ENCODE data around the gene NEURL1B. TPM values are rescaled to one million over a fixed set of nuclear protein-coding genes. Genes with fewer than 3 reads are reported as not detected.

Gene NEURL1B, protein sequence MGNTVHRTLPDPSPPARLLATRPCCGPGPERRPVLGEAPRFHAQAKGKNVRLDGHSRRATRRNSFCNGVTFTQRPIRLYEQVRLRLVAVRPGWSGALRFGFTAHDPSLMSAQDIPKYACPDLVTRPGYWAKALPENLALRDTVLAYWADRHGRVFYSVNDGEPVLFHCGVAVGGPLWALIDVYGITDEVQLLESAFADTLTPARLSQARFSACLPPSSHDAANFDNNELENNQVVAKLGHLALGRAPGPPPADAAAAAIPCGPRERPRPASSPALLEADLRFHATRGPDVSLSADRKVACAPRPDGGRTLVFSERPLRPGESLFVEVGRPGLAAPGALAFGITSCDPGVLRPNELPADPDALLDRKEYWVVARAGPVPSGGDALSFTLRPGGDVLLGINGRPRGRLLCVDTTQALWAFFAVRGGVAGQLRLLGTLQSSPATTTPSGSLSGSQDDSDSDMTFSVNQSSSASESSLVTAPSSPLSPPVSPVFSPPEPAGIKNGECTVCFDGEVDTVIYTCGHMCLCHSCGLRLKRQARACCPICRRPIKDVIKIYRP
- total RNA-seq, result 1 to 10 TPM; 3.0 to 3.1 TPM

DNA sequence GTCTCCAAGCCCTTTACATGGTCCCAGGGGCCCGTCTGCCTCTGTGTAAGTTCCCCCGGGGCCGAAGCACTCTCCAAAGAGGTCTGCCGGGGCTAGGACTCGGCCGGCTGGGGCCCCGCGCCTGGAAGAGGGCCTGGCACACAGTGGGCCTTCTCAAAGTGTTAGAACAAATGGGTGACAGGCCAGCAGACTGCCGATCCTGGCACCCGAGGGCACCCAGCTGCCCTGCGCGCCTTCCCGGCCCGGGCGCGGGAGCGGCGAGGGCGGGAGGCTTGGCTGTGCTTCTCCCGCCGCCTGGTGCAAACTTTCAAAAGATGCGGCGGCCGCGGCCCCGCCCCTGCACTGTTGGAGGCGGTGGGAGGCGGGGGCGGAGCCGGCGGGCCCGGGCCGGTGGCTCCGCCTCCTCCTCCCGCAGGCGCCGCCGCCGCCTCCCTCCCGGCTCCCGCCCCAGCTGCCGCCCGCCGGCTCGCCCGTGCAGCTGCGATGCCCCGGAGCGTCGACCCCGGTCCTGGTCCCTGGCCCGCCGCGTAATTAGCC is at the start of gene NEURL1B:
NEURL1B (plus strand) TSS at position 442 of the 537 bp plus-strand sequence. CDS start 144 bp downstream, outside the sequence.
- Mint-ChIP-seq H3K36me3 (peaks cover 1% of the 10 kb centered on the region), H3K4me1 (peaks cover 13% of the 10 kb centered on the region), H3K27ac (peak within 1 kb of the TSS; percentile 15), H3K27me3 (peaks cover 49% of the 10 kb centered on the region), H3K4me3 (peak within 1 kb of the TSS; percentile 77), H3K9me3 (no peaks in the 10 kb centered on the region)
- DNase-seq (peak; percentile 83), ATAC-seq (ENCODE audit: low read depth) (peak; percentile 86)
- POLR2A ChIA-PET, result no interaction called here

DNA sequence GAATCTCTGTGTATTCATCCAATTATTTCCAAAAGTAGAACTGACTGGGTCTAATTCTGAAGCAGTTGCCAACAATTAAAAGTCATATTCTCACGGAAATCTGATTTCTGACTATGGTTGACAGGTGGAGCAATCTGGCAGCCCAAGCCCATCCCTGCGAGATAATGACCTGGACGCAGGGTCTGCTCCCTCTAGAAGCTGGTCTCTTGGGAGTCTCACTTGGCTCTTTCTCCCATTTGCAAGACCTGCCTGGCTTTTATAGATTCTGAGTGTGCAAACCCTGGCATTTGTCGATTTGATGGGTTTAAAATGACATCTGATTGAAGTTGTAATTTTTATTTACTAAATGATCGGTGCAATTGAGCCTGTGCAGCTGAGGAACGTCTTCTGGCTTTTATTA is 49.4 kb upstream of the NEURL1B start:
- Mint-ChIP-seq H3K27me3 (peaks cover 3% of the 10 kb centered on the region), H3K27ac (no peak overlapping the region), H3K9me3 (no peaks in the 10 kb centered on the region), H3K4me3 (no peak overlapping the region), H3K36me3 (no peaks in the 10 kb centered on the region), H3K4me1 (no peaks in the 10 kb centered on the region)
- no peak for DNase-seq
- no peak for ATAC-seq (ENCODE audit: low read depth)
- POLR2A ChIA-PET, result no interaction called here

DNA sequence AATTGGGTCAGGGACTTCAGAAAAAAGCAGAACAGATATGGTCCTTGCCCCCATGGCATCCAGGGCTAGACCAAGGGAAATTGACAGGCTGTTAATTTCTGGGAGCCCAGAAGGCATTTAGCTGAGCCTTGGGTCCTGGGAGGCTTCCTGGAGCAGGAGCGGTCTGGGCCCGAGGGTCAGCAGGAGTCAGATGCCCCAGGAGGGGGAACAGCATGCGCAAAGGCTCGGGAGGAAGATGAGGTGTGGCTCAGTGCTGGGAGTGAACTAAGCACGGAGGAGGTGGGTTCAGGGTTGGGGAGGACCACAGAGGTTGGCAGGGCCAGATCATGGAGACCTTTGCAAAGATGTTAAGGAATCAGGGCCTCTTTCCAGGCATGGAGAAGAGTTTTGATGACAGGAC is 48.2 kb upstream of the NEURL1B start:
- no peak overlapping the region for H3K27ac Mint-ChIP-seq
- H3K4me3 Mint-ChIP-seq, result no peak overlapping the region
- DNase-seq, result no peak
- POLR2A ChIA-PET, result no interaction called here
- no peak for ATAC-seq (ENCODE audit: low read depth)
- no peaks in the 10 kb centered on the region for H3K36me3 Mint-ChIP-seq
- no peaks in the 10 kb centered on the region for H3K4me1 Mint-ChIP-seq
- H3K9me3 Mint-ChIP-seq, result no peaks in the 10 kb centered on the region
- H3K27me3 Mint-ChIP-seq, result peaks cover 3% of the 10 kb centered on the region

DNA sequence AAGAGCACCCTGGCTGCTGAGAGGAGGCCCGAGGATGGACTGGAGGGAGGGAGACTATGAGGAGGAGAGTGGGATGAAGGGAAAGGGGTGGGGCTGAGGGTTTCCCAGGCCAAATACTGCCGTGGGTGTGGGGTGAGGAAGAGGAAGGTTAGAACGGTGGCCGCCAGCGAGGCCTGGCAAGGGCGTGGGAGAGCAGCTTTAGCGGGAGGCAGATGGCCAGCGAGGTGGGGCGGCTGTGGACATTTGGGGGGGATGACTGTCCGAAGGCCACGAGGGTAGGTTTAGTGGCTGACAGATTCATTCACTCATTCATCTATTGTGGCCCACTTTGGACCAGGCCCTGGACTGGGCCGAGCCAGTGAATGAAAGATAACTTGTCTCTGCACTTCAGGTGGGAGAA is 47.8 kb upstream of the NEURL1B start:
- no peak for DNase-seq
- POLR2A ChIA-PET, result no interaction called here
- no peak overlapping the region for H3K4me3 Mint-ChIP-seq
- H3K4me1 Mint-ChIP-seq, result no peaks in the 10 kb centered on the region
- peaks cover 3% of the 10 kb centered on the region for H3K27me3 Mint-ChIP-seq
- H3K9me3 Mint-ChIP-seq, result no peaks in the 10 kb centered on the region
- no peaks in the 10 kb centered on the region for H3K36me3 Mint-ChIP-seq
- ATAC-seq (ENCODE audit: low read depth), result no peak
- H3K27ac Mint-ChIP-seq, result no peak overlapping the region

DNA sequence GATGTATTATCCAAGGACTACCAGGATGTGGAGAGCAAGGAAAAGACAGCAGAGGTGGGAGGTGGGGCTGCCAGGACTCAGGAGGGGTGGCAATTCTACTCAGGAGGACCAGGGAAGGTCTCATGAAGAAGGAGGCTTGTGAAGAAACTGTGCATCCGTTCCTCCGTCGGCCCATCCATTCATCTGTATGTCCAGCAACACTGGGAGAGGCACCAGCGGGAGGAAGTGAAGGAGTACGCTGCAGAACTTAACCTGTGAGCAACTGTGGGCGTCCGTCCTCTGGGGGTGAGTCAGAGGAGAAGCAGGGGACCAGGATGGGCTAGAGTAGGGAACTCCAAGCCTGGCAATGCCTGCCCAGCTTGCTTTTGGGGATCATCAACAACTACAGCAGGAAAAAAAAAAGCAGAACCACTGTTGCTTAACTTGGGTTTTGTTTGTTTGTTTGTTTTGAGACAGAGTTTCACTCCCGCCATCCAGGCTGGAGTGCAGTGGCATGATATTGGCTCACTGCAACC is 47.3 kb upstream of the NEURL1B start:
- POLR2A ChIA-PET, result no interaction called here

DNA sequence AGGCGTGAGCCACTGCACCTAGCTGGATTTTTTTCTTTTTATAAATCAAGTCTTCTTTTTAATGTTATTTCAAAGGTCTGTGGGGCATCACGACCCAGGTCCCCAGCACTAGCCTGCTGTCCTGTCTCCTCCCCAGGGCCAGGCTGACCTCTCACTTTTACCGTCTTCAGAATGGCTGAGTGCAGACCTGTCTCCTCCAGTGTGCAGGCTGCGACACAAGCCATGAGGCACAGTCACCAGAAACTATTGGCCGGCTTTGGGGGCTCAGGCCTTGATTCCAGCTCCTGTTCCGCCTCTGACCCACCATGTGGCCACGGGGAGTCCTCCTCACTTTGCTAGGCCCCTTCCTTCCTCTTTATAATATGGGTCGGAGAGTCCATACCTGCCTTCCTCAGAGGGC is 46.6 kb upstream of the NEURL1B start:
- no peaks in the 10 kb centered on the region for H3K4me1 Mint-ChIP-seq
- H3K36me3 Mint-ChIP-seq, result no peaks in the 10 kb centered on the region
- POLR2A ChIA-PET, result no interaction called here
- no peak overlapping the region for H3K27ac Mint-ChIP-seq
- DNase-seq (no peak), ATAC-seq (ENCODE audit: low read depth) (no peak)
- H3K27me3 Mint-ChIP-seq, result peaks cover 3% of the 10 kb centered on the region
- no peaks in the 10 kb centered on the region for H3K9me3 Mint-ChIP-seq
- no peak overlapping the region for H3K4me3 Mint-ChIP-seq

More for the DNA sequence above, 47.3 kb upstream of the NEURL1B start:
- DNase-seq (no peak), ATAC-seq (ENCODE audit: low read depth) (no peak)
- H3K36me3 Mint-ChIP-seq, result no peaks in the 10 kb centered on the region
- no peak overlapping the region for H3K4me3 Mint-ChIP-seq
- peaks cover 3% of the 10 kb centered on the region for H3K27me3 Mint-ChIP-seq
- H3K27ac Mint-ChIP-seq, result no peak overlapping the region
- no peaks in the 10 kb centered on the region for H3K4me1 Mint-ChIP-seq
- H3K9me3 Mint-ChIP-seq, result no peaks in the 10 kb centered on the region

DNA sequence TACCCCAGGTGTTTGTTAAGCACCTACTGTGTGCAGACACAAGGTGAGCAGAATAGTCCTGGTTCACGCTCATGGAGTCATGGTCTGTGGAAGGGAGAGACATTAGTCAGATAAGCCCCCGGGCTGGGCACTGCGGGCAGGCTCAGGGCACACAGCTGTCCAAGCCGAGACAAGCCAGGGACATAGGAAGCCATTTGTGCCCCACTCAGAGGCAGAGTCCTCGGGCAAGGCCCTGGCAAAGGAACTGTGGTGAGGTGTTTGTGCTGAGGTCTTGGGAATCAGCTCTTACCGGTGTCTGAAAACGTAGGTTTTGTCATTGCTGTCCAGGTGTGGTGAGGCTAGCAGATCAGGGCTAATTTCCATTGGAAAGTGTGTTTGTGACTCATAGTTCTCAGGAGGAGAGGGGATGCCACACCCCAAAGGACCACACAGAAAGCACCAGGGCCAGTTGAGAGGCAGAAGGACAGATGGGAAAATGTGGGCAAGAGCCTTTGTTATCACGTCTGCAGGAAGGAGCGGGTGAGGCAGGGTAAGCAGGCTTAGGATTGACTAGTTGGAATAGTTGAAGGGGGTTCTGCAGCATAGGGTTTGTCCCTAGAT is 46.1 kb upstream of the NEURL1B start:
- no peak overlapping the region for H3K27ac Mint-ChIP-seq
- H3K4me3 Mint-ChIP-seq, result no peak overlapping the region
- DNase-seq, result no peak
- no peak for ATAC-seq (ENCODE audit: low read depth)
- H3K4me1 Mint-ChIP-seq, result no peaks in the 10 kb centered on the region
- H3K36me3 Mint-ChIP-seq, result no peaks in the 10 kb centered on the region
- H3K9me3 Mint-ChIP-seq, result no peaks in the 10 kb centered on the region
- H3K27me3 Mint-ChIP-seq, result peaks cover 3% of the 10 kb centered on the region
- POLR2A ChIA-PET, result no interaction called here

DNA sequence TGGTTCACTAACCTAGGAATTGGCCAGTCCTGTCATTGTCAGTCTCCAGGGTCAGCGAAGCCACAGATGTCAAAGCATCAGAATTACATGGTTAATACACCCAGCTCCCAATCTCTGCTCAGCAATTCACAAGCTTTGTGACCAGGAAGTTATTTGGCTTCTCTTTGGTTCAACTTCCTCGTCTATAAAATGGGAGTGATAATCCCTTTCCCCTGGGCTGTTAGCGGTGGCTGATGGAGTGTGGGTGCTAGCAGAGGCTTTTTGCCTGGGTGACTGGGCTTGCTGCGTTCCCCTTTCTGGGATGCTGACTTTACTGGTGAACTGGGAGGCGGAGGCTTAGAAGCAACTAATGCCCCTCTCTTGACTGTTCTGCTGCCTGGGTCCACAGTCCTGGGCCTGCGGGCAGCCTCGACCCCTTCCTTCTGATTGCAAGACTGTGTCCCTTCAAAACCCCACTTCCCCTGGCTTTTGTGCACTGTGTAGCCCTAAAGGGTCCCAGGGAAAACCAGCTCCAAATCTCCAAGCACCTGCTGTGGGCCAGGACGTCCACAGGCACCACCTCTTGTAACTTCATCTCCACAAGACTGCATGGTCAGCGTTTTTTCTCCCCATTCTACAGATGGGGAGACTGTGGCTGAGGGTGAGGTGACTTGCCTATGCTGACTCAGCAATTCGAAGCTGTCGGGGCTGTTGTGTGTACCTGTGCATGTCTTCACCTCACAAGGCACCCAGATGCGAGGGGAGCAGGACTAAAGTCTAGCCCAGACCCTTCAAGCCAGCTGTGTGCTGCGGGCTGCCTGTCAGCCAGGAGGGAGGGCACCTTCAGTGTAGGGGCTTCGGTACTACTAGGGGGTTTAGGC is 45.2 kb upstream of the NEURL1B start:
- Mint-ChIP-seq H3K4me3 (no peak overlapping the region), H3K27ac (no peak overlapping the region), H3K36me3 (no peaks in the 10 kb centered on the region), H3K27me3 (no peaks in the 10 kb centered on the region), H3K9me3 (no peaks in the 10 kb centered on the region), H3K4me1 (no peaks in the 10 kb centered on the region)
- POLR2A ChIA-PET, result no interaction called here
- no peak for DNase-seq
- no peak for ATAC-seq (ENCODE audit: low read depth)

DNA sequence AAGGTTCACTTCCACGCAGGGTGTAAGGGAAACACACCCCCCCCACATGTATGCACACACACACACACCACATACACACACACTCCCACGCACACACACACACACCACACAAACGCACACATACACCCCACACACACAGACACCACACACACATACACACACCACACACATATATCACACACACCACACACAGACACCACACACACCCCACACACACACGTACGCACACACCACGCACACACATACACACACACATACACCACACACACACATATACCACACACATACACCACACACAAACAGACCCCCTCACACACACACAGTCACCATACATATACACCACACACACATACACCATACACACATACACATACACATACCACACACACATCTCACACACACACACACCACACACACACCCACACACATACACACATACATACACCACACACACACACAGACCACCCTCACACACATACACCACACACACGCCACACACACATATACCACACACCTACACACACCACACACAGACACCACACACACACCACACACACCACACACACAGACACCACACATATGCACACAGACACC is 44.3 kb upstream of the NEURL1B start:
- DNase-seq (no peak), ATAC-seq (ENCODE audit: low read depth) (no peak)
- Mint-ChIP-seq H3K27me3 (no peaks in the 10 kb centered on the region), H3K4me3 (no peak overlapping the region), H3K36me3 (no peaks in the 10 kb centered on the region), H3K27ac (no peak overlapping the region), H3K4me1 (no peaks in the 10 kb centered on the region), H3K9me3 (no peaks in the 10 kb centered on the region)
- POLR2A ChIA-PET, result no interaction called here

DNA sequence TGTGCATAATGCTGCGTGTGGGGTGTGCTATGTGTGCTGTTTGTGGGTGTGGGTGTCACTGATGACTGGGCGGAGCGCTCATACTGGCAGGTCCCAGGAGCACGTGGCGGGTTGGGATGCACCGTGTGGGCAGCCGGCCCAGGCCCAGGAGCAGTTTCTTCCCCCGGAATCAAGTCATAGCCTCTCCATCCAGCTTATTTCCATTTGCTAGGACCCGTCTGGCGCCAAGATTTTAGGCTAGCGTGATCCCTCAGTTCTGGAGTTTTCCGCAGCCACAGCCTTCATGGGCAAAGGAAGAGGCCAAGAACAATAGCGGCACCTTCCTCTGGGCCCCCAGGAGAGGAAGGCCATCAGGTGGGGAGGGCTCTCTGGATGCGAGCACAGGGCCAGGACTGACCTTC is 43.3 kb upstream of the NEURL1B start:
- H3K4me3 Mint-ChIP-seq, result no peak overlapping the region
- H3K9me3 Mint-ChIP-seq, result no peaks in the 10 kb centered on the region
- DNase-seq, result no peak
- no peaks in the 10 kb centered on the region for H3K27me3 Mint-ChIP-seq
- no peak for ATAC-seq (ENCODE audit: low read depth)
- no peaks in the 10 kb centered on the region for H3K36me3 Mint-ChIP-seq
- H3K27ac Mint-ChIP-seq, result no peak overlapping the region
- no peaks in the 10 kb centered on the region for H3K4me1 Mint-ChIP-seq
- POLR2A ChIA-PET, result no interaction called here

DNA sequence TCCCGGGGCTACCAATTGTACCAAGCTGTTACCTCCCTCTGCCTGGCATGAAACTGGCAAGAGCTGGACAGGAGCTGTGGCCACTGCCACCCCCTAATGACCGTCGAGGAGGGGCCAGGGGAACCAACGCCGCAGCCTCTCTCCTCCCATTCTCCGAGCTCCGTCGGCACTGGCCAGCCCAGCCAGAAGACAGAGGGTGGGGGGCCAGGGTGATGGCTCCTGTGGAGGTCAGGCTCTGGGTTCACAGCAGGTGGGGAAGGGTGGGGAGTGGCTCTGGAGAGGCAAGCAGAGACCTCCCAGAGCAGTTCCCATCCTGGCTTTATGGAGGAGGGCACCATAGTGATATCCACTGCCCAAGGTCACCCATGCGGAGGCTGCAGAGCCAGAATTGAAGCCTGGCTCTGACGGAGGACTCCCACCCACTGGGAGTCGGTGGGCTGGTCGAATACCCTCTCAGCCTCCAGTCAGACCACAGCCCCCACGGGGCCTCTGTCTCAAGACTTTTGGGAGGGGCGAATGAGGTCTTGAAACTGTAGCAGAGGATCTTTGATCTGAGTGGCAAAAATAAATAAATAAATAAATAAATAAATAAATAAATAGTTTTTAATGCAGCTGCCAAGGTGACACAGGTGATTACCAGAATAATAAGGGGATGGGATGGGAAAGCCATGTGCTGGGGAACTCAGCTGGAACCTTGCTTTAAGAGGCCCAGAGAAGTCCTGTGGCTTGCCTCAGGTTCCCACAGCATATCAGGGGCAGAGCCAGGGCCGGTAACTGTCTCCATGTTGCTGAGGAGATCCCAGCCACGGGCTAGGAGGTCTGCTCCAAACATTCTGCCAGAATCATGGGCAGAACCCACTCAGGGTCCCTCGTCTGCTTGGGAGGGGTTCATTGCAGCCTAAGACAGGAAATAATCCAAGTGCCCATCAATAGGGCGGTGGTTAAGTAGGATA is 42.5 kb upstream of the NEURL1B start:
- Mint-ChIP-seq H3K4me3 (no peak overlapping the region), H3K36me3 (no peaks in the 10 kb centered on the region), H3K4me1 (no peaks in the 10 kb centered on the region), H3K27me3 (no peaks in the 10 kb centered on the region), H3K27ac (no peak overlapping the region), H3K9me3 (no peaks in the 10 kb centered on the region)
- POLR2A ChIA-PET, result no interaction called here
- ATAC-seq (ENCODE audit: low read depth) (no peak), DNase-seq (no peak)

DNA sequence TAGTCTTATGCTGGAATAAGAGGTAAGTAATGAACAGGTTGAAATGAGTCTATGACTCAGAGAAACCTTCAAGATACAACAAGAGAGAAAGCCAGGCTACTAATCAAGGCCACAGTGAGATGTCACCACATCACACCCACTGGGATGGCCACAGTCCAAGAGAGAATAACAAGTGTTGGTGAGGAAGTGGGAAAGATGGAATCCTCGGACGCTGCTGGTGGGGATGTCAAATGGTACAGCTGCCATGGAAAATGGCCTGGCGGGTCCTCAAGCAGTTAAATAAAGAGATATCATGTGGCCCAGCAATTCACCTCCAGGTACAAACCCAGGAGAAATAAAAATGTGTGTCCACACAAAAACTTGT is 41.9 kb upstream of the NEURL1B start:
- Mint-ChIP-seq H3K9me3 (no peaks in the 10 kb centered on the region), H3K36me3 (no peaks in the 10 kb centered on the region), H3K4me1 (no peaks in the 10 kb centered on the region), H3K27me3 (no peaks in the 10 kb centered on the region), H3K4me3 (no peak overlapping the region), H3K27ac (no peak overlapping the region)
- no peak for DNase-seq
- no peak for ATAC-seq (ENCODE audit: low read depth)
- POLR2A ChIA-PET, result no interaction called here
